OCI-LY7 (cell line): ENCODE data around the gene FLAD1. TPM values are rescaled to one million over a fixed set of nuclear protein-coding genes. Genes with fewer than 3 reads are reported as not detected.

Experiments used
- BruUV-seq: library from RNA; stranded (reverse); fragments of 400-500 nt; replicated peaks from 2 replicates; lab custom pipeline; 2021; lab: Mats Ljungman, UMichigan
- CTCF ChIA-PET: fragments of 300-600 bp; sonication (Branson Sonifier 250); formaldehyde crosslinking; loops from one replicate; lab custom pipeline; 2022; ENCODE audit warnings: antibody characterized with exemption; ENCODE audit not compliant: unreplicated experiment; lab: Charles Lee
- POLR2A ChIA-PET: fragments of 300-600 bp; sonication (Branson Sonifier 250); formaldehyde crosslinking; loops from one replicate; lab custom pipeline; 2022; ENCODE audit warnings: antibody characterized with exemption; lab: Charles Lee
- DNase-seq: peaks from one replicate; pipeline ENCODE4 v3.0.0-alpha.2; 2015; ENCODE audit warnings: low spot score
- H2AFZ ChIP-seq: fragments of 200-600 bp; sonication (generic), shearing (Covaris generic); 2 replicates; pipeline ENCODE4 v1.6.1; 2014; ENCODE audit warnings: mild to moderate bottlenecking, antibody characterized with exemption, low read length, moderate library complexity
- H3K27ac ChIP-seq: fragments of 200-600 bp; sonication (generic); 2 replicates; pipeline ENCODE4 v1.5.1; 2014; ENCODE audit warnings: mixed run types, low read depth, mild to moderate bottlenecking, moderate library complexity, low read length, inconsistent platforms; ENCODE audit not compliant: poor library complexity, severe bottlenecking
- H3K36me3 ChIP-seq: fragments of 200-600 bp; sonication (generic); 2 replicates; pipeline ENCODE4 v1.6.1; 2014; ENCODE audit warnings: mild to moderate bottlenecking, antibody characterized with exemption, low read length, moderate library complexity, mixed read lengths; ENCODE audit not compliant: insufficient read depth
- H3K4me1 ChIP-seq: fragments of 200-600 bp; sonication (generic); 2 replicates; pipeline ENCODE4 v1.5.1; 2014; ENCODE audit warnings: mild to moderate bottlenecking, low read length; ENCODE audit not compliant: insufficient read depth, poor library complexity, severe bottlenecking
- H3K4me2 ChIP-seq: fragments of 200-600 bp; sonication (generic); 2 replicates; pipeline ENCODE4 v1.6.1; 2014; ENCODE audit warnings: mild to moderate bottlenecking, low read length
- H3K4me3 ChIP-seq: fragments of 200-600 bp; sonication (generic); 2 replicates; pipeline ENCODE4 v1.5.1; 2014; ENCODE audit warnings: mild to moderate bottlenecking, low read depth, low read length; ENCODE audit not compliant: poor library complexity, severe bottlenecking
- H3K79me2 ChIP-seq: fragments of 200-600 bp; sonication (generic); 2 replicates; pipeline ENCODE4 v1.6.1; 2016; ENCODE audit warnings: low read depth, mild to moderate bottlenecking, low read length, moderate library complexity, mixed read lengths; ENCODE audit not compliant: insufficient read depth
- H3K9me2 ChIP-seq: fragments of 200-600 bp; sonication (generic); 2 replicates; pipeline ENCODE4 v1.6.1; 2016; ENCODE audit warnings: mild to moderate bottlenecking, low read length, mixed read lengths; ENCODE audit not compliant: insufficient read depth
- H3K9me3 ChIP-seq: fragments of 200-600 bp; sonication (generic); 2 replicates; pipeline ENCODE4 v1.6.1; 2014; ENCODE audit warnings: mild to moderate bottlenecking, mixed run types, low read length, mixed read lengths
- H4K20me1 ChIP-seq: fragments of 200-600 bp; sonication (generic); 2 replicates; pipeline ENCODE4 v1.6.1; 2014; ENCODE audit warnings: mild to moderate bottlenecking, antibody characterized with exemption, low read length, moderate library complexity, mixed read lengths; ENCODE audit not compliant: insufficient read depth
- EZH2phosphoT487 ChIP-seq: fragments of 200-600 bp; sonication (generic); IDR thresholded peaks from 2 replicates; pipeline ENCODE4 v1.6.1; 2018; ENCODE audit warnings: low read depth, borderline replicate concordance, mild to moderate bottlenecking, mixed run types, antibody characterized with exemption, low read length, moderate library complexity, mixed read lengths
- intact Hi-C: fragments of 100-400 bp; cut with micrococcal nuclease; formaldehyde crosslinking; loops from one replicate; pipeline ENCODE4 v1.10.0; 2022; ENCODE audit not compliant: unreplicated experiment
- total RNA-seq, 2 experiments: library from RNA; depleted of rRNA in 1 of 2; stranded (reverse); fragments of >200 nt in 1 of 2; shearing (Covaris generic) in 1 of 2; gene quantifications; 2 replicates each; pipeline ENCODE4 v1.2.3, GENCODE V29; 2014 to 2022
- TF ChIP-seq, protein P1 (sequence below): fragments of 200-600 bp; sonication (generic); conservative IDR thresholded peaks from 2 replicates; pipeline ENCODE4 v1.5.1; 2014; ENCODE audit warnings: mild to moderate bottlenecking, antibody characterized with exemption, low read length, moderate library complexity, mixed read lengths

Gene FLAD1
- total RNA-seq, 2 experiments from 2014 or later, result 52.7 to 57.9 TPM

DNA sequence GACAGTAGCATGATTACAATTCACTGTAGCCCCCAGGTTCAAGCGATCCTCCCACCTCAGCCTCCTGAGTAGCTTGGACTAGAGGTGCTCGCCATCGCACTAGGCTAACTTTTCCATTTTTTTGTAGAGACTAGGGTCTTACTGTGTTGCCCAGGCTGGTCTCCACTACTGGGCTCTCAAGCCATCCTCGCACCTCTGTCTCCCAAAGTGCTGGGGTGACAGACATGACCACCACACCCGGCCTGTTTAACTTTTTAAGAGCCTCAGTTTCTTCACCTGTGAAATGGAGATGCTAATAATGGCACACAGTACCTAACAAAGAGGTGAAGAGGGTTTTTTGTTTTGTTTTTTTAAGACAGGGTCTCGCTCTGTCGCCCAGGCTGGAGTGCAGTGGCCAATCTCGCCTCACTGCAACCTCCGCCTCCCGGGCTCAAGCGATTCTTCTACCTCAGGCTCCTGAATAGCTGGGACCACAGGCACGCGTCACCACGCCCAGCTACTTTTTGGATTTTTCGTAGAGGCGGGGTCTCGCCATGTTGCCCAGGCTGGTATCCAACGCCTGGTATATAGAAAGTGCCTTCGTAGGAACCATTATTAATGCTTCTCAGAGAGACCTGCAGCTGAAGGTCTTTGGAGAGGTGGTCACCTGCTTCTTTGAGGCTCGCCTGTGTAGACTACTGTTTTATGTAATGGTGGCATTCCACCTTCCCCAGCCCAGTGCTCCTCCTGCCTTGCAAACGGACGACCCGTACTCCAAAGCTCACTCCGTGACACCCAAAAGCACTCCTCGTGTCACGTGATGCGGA lies 47.2 kb upstream of the FLAD1 start:
- DNase-seq, result no peak
- TF ChIP-seq EZH2phosphoT487, result no peak
- TF ChIP-seq, protein P1, sequence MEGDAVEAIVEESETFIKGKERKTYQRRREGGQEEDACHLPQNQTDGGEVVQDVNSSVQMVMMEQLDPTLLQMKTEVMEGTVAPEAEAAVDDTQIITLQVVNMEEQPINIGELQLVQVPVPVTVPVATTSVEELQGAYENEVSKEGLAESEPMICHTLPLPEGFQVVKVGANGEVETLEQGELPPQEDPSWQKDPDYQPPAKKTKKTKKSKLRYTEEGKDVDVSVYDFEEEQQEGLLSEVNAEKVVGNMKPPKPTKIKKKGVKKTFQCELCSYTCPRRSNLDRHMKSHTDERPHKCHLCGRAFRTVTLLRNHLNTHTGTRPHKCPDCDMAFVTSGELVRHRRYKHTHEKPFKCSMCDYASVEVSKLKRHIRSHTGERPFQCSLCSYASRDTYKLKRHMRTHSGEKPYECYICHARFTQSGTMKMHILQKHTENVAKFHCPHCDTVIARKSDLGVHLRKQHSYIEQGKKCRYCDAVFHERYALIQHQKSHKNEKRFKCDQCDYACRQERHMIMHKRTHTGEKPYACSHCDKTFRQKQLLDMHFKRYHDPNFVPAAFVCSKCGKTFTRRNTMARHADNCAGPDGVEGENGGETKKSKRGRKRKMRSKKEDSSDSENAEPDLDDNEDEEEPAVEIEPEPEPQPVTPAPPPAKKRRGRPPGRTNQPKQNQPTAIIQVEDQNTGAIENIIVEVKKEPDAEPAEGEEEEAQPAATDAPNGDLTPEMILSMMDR, result no peak
- peaks cover 9% of the 10 kb centered on the region; the same call in 1 of the 2 replicates for H3K36me3 ChIP-seq
- H3K9me3 ChIP-seq, result no peaks in the 10 kb centered on the region
- peak overlapping the region; percentile 46; the same call in 1 of the 2 replicates for H2AFZ ChIP-seq
- TSS peak; percentile 39 for BruUV-seq
- H4K20me1 ChIP-seq, result no peaks in the 10 kb centered on the region
- peak overlapping the region; percentile 92 for H3K27ac ChIP-seq
- POLR2A ChIA-PET, result interaction anchor here (0.5 to 1.9 kb wide), 10 partner anchors 9 to 266 kb away, joined by 3 to 7 read pairs (median 4); partner anchors contain the start of gene PBXIP1
- CTCF ChIA-PET, result interaction anchor here (0.5 to 1.0 kb wide), 3 partner anchors 63 to 108 kb away, joined by 3 to 7 read pairs (median 5); no protein-coding TSS in a partner anchor
- intact Hi-C loops, result loop anchor here (2.0 kb wide), 1 partner anchor 377 kb away; the partner anchor contains the start of gene UBE2Q1
- H3K4me3 ChIP-seq, result peak overlapping the region; percentile 74
- H3K4me2 ChIP-seq, result peak overlapping the region; percentile 99
- H3K79me2 ChIP-seq, result peaks cover 33% of the 10 kb centered on the region
- no peaks in the 10 kb centered on the region for H3K9me2 ChIP-seq
- peaks cover 47% of the 10 kb centered on the region for H3K4me1 ChIP-seq

DNA sequence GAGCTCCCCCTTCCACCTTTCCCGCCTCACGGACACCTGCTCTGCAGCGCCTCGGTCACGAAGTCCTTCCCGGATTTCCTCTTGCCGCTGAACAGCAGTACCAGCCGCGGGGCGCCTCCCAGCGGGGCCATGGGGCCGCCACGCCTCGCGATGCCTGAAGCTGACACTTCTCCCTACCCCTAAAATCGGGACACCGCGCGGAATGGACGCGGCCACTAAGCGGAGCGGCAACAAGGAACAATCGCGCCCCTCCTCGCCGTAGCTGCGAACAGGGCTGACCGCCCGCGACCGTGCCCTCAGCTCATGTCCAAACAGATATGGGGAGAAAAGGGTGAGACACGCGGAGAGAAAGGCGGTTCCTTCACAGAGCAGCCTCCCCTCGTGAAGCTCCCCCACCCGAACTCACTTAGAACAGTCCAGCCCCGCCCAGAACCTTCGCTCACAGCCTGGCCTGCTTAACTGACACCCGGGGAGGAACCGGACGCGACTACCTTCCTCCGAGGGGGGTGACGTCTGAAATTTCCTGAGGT lies 46.5 kb upstream of the FLAD1 start, which contains the start of gene PMVK:
Gene PMVK (minus strand): TSS at position 165 of the 530 bp plus-strand sequence. CDS start 34 bp downstream, at position 131.
- Histone ChIP-seq H2AFZ (peak within 1 kb of the TSS; percentile 46; the same call in 1 of the 2 replicates), H3K4me2 (peak within 1 kb of the TSS; percentile 99), H4K20me1 (no peaks in the 10 kb centered on the region), H3K27ac (peak within 1 kb of the TSS; percentile 92), H3K9me2 (no peaks in the 10 kb centered on the region), H3K9me3 (no peaks in the 10 kb centered on the region), H3K4me1 (peaks cover 54% of the 10 kb centered on the region), H3K36me3 (peaks cover 3% of the 10 kb centered on the region; the same call in 1 of the 2 replicates), H3K4me3 (peak within 1 kb of the TSS; percentile 74), H3K79me2 (peaks cover 40% of the 10 kb centered on the region)
- POLR2A ChIA-PET, result interaction anchor here (0.5 to 1.9 kb wide), 9 partner anchors 8 to 267 kb away, joined by 3 to 7 read pairs (median 4); partner anchors contain the start of gene PBXIP1
- BruUV-seq, result no TSS peak
- peak; percentile 97 for DNase-seq
- CTCF ChIA-PET, result interaction anchor here (0.9 to 1.0 kb wide), 2 partner anchors 70 to 108 kb away, joined by 3 to 5 read pairs; no protein-coding TSS in a partner anchor
- TF ChIP-seq, protein P1, result peak; percentile 74
- TF ChIP-seq EZH2phosphoT487, result no peak
- intact Hi-C loops, result loop anchor here (2.0 kb wide), 1 partner anchor 378 kb away; the partner anchor contains the start of gene UBE2Q1
